HG02588 (cell line): Measurements from ENCODE around the gene COG7.
"Not testable (repeated sequence)": the region's sequence is repeated elsewhere in the genome, so short reads cannot be mapped to it uniquely, and the experiment has no call there.

Experiments used
- ATAC-seq: cut with Tn5 transposase; IDR thresholded peaks from one replicate; pipeline ENCODE4 v1.9.1; 2021; ENCODE audit warnings: mild to moderate bottlenecking, moderate library complexity; ENCODE audit not compliant: unreplicated experiment

Gene COG7

DNA sequence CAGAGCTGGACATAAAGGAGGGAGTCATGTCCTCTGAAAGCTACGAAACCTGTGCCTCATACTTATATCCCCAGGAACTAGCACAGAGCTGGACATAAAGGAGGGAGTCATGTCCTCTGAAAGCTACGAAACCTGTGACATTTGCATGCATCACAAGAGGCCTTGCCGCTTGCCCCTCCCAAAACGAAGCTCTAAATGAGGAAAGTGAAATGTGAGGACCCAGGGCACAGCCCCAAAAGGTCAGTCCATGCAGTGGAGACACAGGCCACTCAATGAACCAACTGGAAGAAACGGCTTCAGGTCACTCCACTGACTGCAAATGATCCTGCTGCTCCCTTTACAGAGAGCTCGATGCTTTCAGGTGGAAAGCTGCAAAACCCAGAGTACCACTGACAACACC lies 38.3 kb downstream of the COG7 start:
- no peak for ATAC-seq

GRCh38 chr16:23410176-23410575 lies 42.8 kb downstream of the COG7 start:
- no peak for ATAC-seq

- no peak for ATAC-seq
Observed at GRCh38 chr16:23409522-23409921, 43.5 kb downstream of the COG7 start.

DNA sequence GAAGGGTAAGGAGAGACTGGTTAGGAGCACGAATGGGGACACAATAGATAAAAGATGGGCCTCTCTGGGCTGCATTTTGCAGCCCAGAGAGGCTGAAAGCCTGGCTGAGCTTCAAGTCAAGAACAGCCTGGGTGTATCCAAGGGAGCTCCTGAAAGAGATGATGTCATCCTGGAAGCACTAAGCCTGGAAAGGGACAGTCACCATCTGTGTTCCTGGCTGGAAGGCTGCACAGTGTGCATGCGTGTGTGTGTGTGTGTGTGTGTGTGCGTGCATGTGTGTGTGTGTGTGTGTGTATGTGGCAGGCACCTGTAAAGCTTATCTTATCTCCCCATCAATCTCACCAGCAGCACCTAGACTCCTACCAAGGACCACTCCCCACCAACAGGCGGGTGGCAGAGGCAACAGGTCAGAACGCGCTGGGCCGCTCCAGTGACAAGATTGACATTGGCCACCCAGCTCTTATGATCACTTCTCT lies 44.1 kb downstream of the COG7 start:
- ATAC-seq, result no peak

DNA sequence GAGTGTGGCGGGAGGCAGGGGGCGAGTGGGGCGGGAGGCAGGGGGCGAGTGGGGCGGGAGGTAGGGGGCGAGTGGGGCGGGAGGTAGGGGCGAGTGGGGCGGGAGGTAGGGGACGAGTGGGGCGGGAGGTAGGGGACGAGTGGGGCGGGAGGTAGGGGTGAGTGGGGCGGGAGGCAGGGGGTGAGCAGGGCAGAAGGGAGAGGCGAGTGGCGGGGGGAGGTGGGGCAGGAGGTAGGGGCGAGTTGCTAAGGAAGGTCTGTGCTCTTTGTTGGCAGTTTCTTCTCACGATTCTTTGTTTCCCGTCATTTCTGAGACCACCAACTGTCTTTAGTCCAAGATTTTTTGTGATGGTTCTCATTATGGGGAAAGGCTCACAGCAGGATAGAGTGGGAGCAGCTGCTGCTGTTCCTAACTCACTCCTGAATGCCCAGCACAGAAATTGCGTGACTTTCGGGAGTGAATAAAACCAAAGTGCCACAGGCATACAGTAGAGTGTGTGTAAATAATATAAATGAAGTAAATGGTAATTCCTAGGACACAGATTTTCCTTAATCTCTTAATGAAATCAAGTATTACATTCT lies 44.7 kb downstream of the COG7 start:
- no peak for ATAC-seq

GRCh38 chr16:23407436-23408127 lies 45.4 kb downstream of the COG7 start:
- no peak for ATAC-seq

DNA sequence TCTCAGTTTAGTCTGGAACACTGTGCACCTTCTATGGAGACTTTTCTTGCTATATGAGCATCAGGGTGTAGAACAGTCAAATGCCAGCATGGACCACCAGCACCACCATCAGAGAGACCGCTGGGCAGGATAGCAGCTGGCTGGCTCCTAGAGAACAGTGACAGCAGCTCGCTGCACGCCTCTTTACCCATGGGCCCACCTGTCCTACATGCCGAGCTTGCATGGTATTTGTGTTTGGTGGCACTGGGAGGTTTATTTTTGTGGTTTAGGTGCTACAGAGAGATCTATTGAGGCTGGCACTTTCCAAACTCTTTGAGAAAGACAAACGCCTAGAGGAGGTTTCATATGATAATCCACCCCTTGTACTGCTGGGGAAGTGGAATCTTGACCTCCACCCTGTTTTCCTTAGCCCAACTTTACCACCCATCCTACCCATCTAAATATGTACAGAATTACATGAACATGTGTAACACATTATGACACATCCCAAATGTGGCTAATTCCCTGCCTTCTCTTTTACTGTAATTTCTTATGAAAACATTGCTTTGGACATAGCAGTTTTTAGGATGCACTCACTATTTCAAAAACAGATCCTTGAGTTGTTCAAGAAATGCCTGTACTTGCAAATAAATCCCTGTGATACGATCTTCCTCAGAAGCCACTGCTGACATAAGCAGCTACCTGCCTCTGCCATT lies 46.3 kb downstream of the COG7 start:
- ATAC-seq, result no peak

- no peak for ATAC-seq
Observed at GRCh38 chr16:23406024-23406423, 47.0 kb downstream of the COG7 start.

DNA sequence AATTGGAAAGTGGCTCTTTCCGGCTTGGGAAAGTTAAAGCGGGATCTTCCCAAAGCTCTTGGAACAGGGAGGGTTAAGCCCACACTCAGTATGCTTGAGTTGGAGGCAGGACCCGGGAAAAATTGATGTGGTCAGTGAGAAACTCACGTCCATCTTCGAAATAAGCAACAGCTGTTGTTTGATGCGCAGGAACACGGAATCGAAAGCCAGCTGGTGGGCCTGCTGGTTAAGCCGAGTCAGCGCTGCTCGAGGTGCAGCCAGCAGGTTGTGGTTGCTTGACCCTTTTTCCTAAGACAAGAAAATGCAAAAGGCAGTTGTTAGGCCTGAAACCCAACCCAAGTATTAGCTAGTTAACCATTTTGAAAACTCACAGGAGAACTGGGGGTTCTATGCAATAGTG lies 49.4 kb downstream of the COG7 start:
- ATAC-seq, result no peak

DNA sequence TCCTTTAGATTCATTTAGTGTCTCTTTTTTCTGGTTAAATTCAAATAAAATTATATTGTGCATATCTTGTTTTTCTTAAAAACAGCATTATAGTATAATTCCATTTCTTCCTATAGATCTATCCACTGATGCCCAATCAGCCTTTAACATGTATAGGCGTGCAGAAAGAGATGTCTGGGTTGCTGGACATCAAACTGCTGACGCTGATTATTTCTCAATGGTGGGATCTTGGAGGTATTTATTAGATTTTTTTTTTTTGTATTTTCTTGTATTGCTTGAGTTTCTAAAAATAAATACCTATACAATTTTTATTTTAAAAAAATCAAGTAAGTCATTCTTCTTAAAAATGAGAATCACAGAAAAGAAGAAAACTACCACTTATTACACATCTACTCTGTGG lies 50.9 kb downstream of the COG7 start:
- ATAC-seq, result no peak

- no peak for ATAC-seq
Observed at GRCh38 chr16:23401139-23401538, 51.9 kb downstream of the COG7 start.

GRCh38 chr16:23400447-23400846 lies 52.5 kb downstream of the COG7 start:
- not testable (repeated sequence) for ATAC-seq

GRCh38 chr16:23398987-23399805 lies 53.8 kb downstream of the COG7 start:
- ATAC-seq, result no peak

DNA sequence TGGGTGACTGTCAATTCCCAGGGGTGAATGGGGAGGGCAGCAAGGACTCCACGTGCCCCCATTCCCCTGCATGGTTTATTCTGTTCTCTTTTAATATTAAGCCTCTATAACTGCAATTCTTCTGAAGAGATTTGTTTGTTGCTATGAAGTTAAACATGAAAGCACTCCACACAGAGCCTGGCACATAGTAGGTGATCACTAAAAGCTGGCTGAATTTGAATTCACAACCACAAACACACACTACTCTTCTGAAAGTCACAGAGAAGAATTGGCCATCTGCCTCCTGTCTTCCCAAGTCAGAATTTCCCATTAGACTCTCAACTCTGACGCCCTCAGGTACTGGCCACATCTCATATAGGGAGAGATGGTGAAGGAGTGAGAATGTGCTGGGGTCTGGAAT lies 55.5 kb downstream of the COG7 start:
- ATAC-seq, result no peak

- no peak for ATAC-seq
Observed at GRCh38 chr16:23395732-23396131, 57.3 kb downstream of the COG7 start.

GRCh38 chr16:23394141-23394831 lies 58.7 kb downstream of the COG7 start:
- no peak for ATAC-seq

DNA sequence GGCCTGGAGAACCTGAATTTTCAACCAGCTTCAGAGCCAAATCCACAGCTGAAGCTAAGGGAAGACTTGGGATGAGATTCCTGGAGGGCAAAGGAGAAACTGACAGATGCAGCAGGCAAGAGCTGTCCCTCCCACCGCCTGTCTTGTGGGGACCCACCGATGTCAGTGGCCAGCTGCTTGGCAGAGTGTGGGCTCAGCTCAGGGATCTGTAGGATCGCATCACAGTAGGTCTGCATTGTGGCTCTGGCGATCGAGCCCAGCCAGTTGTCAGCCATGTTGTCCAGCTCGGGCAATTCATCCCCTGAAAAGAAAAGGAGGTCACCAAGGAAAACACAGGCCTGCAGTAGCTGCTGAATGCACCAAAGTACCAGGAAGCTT lies 60.8 kb downstream of the COG7 start:
- ATAC-seq, result no peak

GRCh38 chr16:23391381-23392222 lies 61.4 kb downstream of the COG7 start:
- no peak for ATAC-seq

DNA sequence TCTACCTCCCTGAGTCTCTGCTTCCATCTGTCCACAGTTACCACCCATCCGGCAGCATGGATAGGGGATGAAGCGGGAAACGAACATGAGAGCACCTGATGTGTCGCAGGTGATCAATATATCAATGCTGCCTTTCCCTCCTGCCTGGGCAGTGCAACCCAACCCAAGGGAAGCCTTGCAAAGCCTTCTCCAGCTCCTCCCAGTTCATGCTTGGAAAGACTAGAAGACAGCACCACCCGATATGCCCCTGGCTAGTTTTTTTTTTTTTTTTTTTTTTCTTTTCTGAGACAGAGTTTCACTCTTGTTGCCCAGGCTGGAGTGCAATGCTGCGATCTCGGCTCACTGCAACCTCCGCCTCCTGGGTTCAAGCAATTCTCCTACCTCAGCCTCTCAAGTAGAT lies 63.1 kb downstream of the COG7 start:
- not testable (repeated sequence) for ATAC-seq

GRCh38 chr16:23389201-23389600 lies 63.8 kb downstream of the COG7 start:
- ATAC-seq, result no peak
